ENCODE measurements around the gene CLCN2. TPM values are rescaled to one million over a fixed set of nuclear protein-coding genes. Genes with fewer than 3 reads are reported as not detected.

Gene CLCN2
- total and polyA plus RNA-seq, 2 of the 4 experiments (the other 2 are of a cell fraction): 2.9 to 5.8 TPM

DNA sequence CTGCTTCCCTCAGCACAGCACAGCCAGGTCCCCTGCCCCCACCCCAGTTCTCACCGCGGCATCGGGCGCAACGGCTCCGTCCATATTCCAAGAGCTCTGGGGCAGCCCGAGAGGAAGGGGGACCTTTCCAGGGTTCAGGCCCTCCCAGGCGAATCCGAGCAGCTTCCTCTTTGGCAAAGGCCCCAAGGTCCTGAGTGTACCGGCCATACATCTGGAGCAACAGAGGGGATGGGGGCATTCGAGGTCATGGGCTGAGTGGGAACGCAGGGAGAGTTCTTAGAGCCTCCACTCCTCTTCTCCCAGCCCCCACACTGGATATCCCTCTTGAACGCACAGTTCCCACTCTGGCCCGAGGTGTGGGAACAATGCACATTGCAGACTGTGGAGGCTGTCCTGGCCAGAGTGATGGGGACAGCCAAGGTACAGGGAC, 2.5 kb downstream of the CLCN2 start:
- WGBS, 2 experiments (ENCODE audit: extremely low coverage in 2 of 2, insufficient read length in 1 of 2): 80% methylated on average over 1 of the region's 14 CpGs; no CpG with 5 or more reads in 1 of the 2 experiments

More for the DNA sequence above, 2.5 kb downstream of the CLCN2 start:
- ChIA-PET POLR2A (ENCODE audit: unreplicated experiment) (interaction anchor here (0.5 kb wide), 1 partner anchor 27 kb away, joined by 5 read pairs; no protein-coding TSS in a partner anchor), CTCF (interaction anchor here (0.9 kb wide), 1 partner anchor 155 kb away, joined by 3 read pairs; no protein-coding TSS in a partner anchor)
- Histone ChIP-seq H2BK15ac (ENCODE audit: low read depth, low read length) (no peak overlapping the region), H3K4me1 (ENCODE audit: control insufficient read depth, insufficient read depth, low read length) (peaks cover 7% of the 10 kb centered on the region), H2BK20ac (ENCODE audit: low read depth, low read length) (no peak overlapping the region), H2BK120ac (ENCODE audit: low read depth, low read length) (no peak overlapping the region), H3K18ac (ENCODE audit: low read depth, low read length) (no peak overlapping the region), H3K27me3 (ENCODE audit: control insufficient read depth, insufficient read depth, low read length) (no peaks in the 10 kb centered on the region), H3K27ac (ENCODE audit: insufficient read depth, low read length) (no peak overlapping the region), H4K91ac (ENCODE audit: insufficient read depth, low read depth, low read length) (no peak overlapping the region), H3K79me1 (ENCODE audit: low read depth in 1 of 2, low read length in 2 of 2) (peaks cover 5 to 25% of the 10 kb centered on the region in 2 experiments), H4K5ac (ENCODE audit: low read depth, low read length) (no peak overlapping the region), H3K36me3 (ENCODE audit: control insufficient read depth, insufficient read depth, low read length) (peaks cover 6% of the 10 kb centered on the region), H3K4me3 (ENCODE audit: insufficient read depth, low read depth, low read length) (no peak overlapping the region), H2AFZ (replicated peaks; ENCODE audit: low read length, poor library complexity) (no peak overlapping the region), H3K9me3 (ENCODE audit: control insufficient read depth, insufficient read depth, low read length) (no peaks in the 10 kb centered on the region), H3K23ac (ENCODE audit: low read depth, low read length) (no peak overlapping the region), H3K9me1 (ENCODE audit: insufficient read depth, low read length) (peaks cover 18% of the 10 kb centered on the region; the same call in 1 of the 2 replicates), H3K56ac (ENCODE audit: extremely low read depth, insufficient read depth, low read length) (no peak overlapping the region), H2AK9ac (replicated peaks; ENCODE audit: low read depth, low read length, poor library complexity) (no peak overlapping the region), H3K4me2 (ENCODE audit: low read depth, low read length) (no peak overlapping the region), H4K8ac (ENCODE audit: low read depth in 2 of 2, low read length in 2 of 2) (no peak overlapping the region), H3K4ac (ENCODE audit: low read depth, low read length) (no peak overlapping the region), H3K14ac (replicated peaks; ENCODE audit: low read depth, low read length) (no peak overlapping the region), H2BK5ac (ENCODE audit: low read depth, low read length, poor library complexity, severe bottlenecking) (no peak overlapping the region), H3K9ac (ENCODE audit: low read depth, low read length) (no peak overlapping the region), H4K20me1 (ENCODE audit: insufficient read depth, low read length) (peaks cover 10% of the 10 kb centered on the region), H2AK5ac (ENCODE audit: low read depth, low read length) (no peak overlapping the region)
- intact Hi-C loops (cut with micrococcal nuclease): no loop called here
- no TSS peak for BruUV-seq (replicated peaks)
- DNase-seq (no peak), ATAC-seq (ENCODE audit: low read depth) (no peak)
- no peak for TF ChIP-seq CTCF (conservative IDR thresholded peaks at IDR 0.05; ENCODE audit: low read depth, low read length)
- dilution Hi-C loops (cut with HindIII; ENCODE audit: low sequenced_read_pairs, unreplicated experiment): loop anchor here (25.0 kb wide), 1 partner anchor 178 kb away; no protein-coding TSS in a partner anchor
- in situ Hi-C loops (cut with MboI; ENCODE audit: low sequenced_read_pairs): no loop called here

All from IMR-90 (cell line).